MCF 10A (cell line): Measurements from ENCODE around the gene C19orf67. TPM values are rescaled to one million over a fixed set of nuclear protein-coding genes. Genes with fewer than 3 reads are reported as not detected.

Source experiments
- BruUV-seq: library from RNA; stranded (reverse); fragments of 400-500 nt; replicated peaks from 2 replicates; lab custom pipeline; 2021; lab: Mats Ljungman, UMichigan
- CTCF ChIA-PET: fragments of 300-600 bp; sonication (Branson Sonifier 250); formaldehyde crosslinking; extraction: SDS; loops from one replicate; lab custom pipeline; 2021; ENCODE audit warnings: antibody characterized with exemption, inconsistent platforms; lab: Yijun Ruan, JAX
- POLR2A ChIA-PET: fragments of 300-600, 350-650 bp; sonication (Branson Sonifier 250); formaldehyde crosslinking; extraction: SDS; loops from one replicate; lab custom pipeline; 2020; ENCODE audit warnings: antibody characterized with exemption, inconsistent platforms; lab: Yijun Ruan, JAX
- DNase-seq: peaks from one replicate; pipeline ENCODE4 v3.0.0-alpha.2; 2018; ENCODE audit not compliant: unreplicated experiment
- H3K27ac Mint-ChIP-seq: one replicate; pipeline ENCODE4 v1.8.0; 2022; ENCODE audit warnings: mild to moderate bottlenecking, low read depth, mixed read lengths; ENCODE audit not compliant: unreplicated experiment
- H3K27me3 Mint-ChIP-seq: one replicate; pipeline ENCODE4 v1.8.0; 2022; ENCODE audit warnings: mixed read lengths; ENCODE audit not compliant: insufficient read depth, unreplicated experiment
- H3K36me3 Mint-ChIP-seq: one replicate; pipeline ENCODE4 v1.8.0; 2022; ENCODE audit warnings: mild to moderate bottlenecking, moderate library complexity, mixed read lengths; ENCODE audit not compliant: insufficient read depth, unreplicated experiment
- H3K4me1 Mint-ChIP-seq: one replicate; pipeline ENCODE4 v1.8.0; 2022; ENCODE audit warnings: mixed read lengths; ENCODE audit not compliant: insufficient read depth, unreplicated experiment
- H3K4me3 Mint-ChIP-seq: one replicate; pipeline ENCODE4 v1.8.0; 2022; ENCODE audit warnings: mild to moderate bottlenecking, moderate library complexity, mixed read lengths; ENCODE audit not compliant: unreplicated experiment
- H3K9me3 Mint-ChIP-seq: one replicate; pipeline ENCODE4 v1.8.0; 2022; ENCODE audit warnings: mixed read lengths; ENCODE audit not compliant: unreplicated experiment
- intact Hi-C: fragments of 100-400 bp; cut with micrococcal nuclease; formaldehyde crosslinking; loops from 2 replicates; pipeline ENCODE4 v1.14.1; 2022
- total RNA-seq: library from RNA; stranded (reverse); gene quantifications from 2 replicates; pipeline ENCODE4 v1.2.3, GENCODE V29; 2022
- TF ChIP-seq, protein P1 (sequence below): fragments of 200-600 bp; IDR thresholded peaks from one replicate; pipeline ENCODE4 v1.8.0; 2022; ENCODE audit warnings: antibody characterized with exemption, mild to moderate bottlenecking; ENCODE audit not compliant: unreplicated experiment

The C19orf67 gene
- total RNA-seq, 1 experiment from 2014 or later = not detected

DNA sequence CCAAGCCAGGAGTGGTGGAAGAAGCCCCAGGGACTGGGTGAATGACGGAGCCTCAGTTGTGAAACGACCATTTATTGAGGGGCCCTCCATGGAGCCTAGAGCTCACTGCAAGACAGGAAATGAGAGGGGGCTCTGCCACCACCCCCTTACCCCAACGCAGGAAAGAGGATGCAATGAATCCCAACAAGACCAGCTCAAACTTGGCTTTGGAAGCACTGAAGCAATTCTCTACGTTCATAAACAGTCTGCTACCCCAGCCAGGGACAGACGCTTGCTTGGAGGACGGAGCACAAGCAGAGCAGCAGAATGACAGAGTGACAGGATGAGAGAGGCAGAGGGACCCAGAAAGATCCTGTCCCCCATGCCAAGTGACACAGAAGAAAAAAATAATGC lies 30.9 kb upstream of the C19orf67 start:
- Mint-ChIP-seq H3K27me3 (no peaks in the 10 kb centered on the region), H3K36me3 (no peaks in the 10 kb centered on the region)

GRCh38 chr19:14115756-14116155 lies 30.2 kb upstream of the C19orf67 start:
- H3K9me3 Mint-ChIP-seq = no peaks in the 10 kb centered on the region
- no TSS peak for BruUV-seq
- no peaks in the 10 kb centered on the region for H3K27me3 Mint-ChIP-seq
- CTCF ChIA-PET = interaction anchor here (0.6 to 1.7 kb wide), 15 partner anchors 10 to 1054 kb away, joined by 3 to 11 read pairs (median 4); partner anchors contain the start of gene ASF1B
- no peak for DNase-seq
- TF ChIP-seq, protein P1, sequence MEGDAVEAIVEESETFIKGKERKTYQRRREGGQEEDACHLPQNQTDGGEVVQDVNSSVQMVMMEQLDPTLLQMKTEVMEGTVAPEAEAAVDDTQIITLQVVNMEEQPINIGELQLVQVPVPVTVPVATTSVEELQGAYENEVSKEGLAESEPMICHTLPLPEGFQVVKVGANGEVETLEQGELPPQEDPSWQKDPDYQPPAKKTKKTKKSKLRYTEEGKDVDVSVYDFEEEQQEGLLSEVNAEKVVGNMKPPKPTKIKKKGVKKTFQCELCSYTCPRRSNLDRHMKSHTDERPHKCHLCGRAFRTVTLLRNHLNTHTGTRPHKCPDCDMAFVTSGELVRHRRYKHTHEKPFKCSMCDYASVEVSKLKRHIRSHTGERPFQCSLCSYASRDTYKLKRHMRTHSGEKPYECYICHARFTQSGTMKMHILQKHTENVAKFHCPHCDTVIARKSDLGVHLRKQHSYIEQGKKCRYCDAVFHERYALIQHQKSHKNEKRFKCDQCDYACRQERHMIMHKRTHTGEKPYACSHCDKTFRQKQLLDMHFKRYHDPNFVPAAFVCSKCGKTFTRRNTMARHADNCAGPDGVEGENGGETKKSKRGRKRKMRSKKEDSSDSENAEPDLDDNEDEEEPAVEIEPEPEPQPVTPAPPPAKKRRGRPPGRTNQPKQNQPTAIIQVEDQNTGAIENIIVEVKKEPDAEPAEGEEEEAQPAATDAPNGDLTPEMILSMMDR = no peak
- peak overlapping the region; percentile 83 for H3K4me3 Mint-ChIP-seq
- intact Hi-C loops = loop anchor here (5.0 kb wide), 1 partner anchor 33 kb away; no protein-coding TSS in a partner anchor
- POLR2A ChIA-PET = interaction anchor here (1.2 to 1.6 kb wide), 3 partner anchors 14 to 24 kb away, joined by 3 to 4 read pairs (median 3); no protein-coding TSS in a partner anchor
- H3K36me3 Mint-ChIP-seq = no peaks in the 10 kb centered on the region
- H3K4me1 Mint-ChIP-seq = peaks cover 18% of the 10 kb centered on the region
- H3K27ac Mint-ChIP-seq = peak overlapping the region; percentile 12

More for the DNA sequence above, 30.9 kb upstream of the C19orf67 start:
- intact Hi-C loops = loop anchor here (5.0 kb wide), 1 partner anchor 34 kb away; no protein-coding TSS in a partner anchor
- Mint-ChIP-seq H3K4me3 (peak overlapping the region; percentile 83), H3K9me3 (no peaks in the 10 kb centered on the region), H3K27ac (peak overlapping the region; percentile 21), H3K4me1 (peaks cover 18% of the 10 kb centered on the region)
- TF ChIP-seq, protein P1 = no peak
- CTCF ChIA-PET = interaction anchor here (0.6 to 1.7 kb wide), 8 partner anchors 10 to 363 kb away, joined by 3 to 7 read pairs (median 3); no protein-coding TSS in a partner anchor
- POLR2A ChIA-PET = interaction anchor here (0.9 to 1.6 kb wide), 2 partner anchors 22 to 26 kb away, joined by 3 to 4 read pairs; no protein-coding TSS in a partner anchor
- no peak for DNase-seq
- BruUV-seq = no TSS peak

DNA sequence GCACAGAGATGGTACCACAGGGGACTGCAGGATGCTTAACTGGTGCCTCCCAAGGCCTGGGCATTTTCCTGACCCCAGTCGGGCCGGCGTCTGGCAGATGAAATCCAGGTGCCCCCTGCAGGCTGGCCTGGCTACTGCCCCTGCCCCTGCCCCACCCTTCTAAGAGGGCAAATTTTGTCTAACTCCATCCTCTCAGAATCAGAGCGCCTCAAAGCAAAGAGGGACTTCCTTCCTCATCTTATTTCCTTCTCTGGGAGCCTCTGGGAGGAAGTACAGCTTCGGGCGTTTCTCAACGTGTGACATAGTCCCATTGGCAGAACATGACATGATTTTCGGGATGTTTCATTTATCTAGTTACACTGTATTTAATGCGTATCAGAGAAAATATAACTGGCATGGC lies 29.3 kb upstream of the C19orf67 start:
- intact Hi-C loops = loop anchor here (5.0 kb wide), 1 partner anchor 33 kb away; no protein-coding TSS in a partner anchor
- no TSS peak for BruUV-seq
- Mint-ChIP-seq H3K27ac (no peak overlapping the region), H3K27me3 (no peaks in the 10 kb centered on the region), H3K36me3 (no peaks in the 10 kb centered on the region), H3K4me3 (no peak overlapping the region), H3K9me3 (no peaks in the 10 kb centered on the region), H3K4me1 (peaks cover 18% of the 10 kb centered on the region)
- ChIA-PET CTCF (interaction anchor here (0.6 to 1.7 kb wide), 11 partner anchors 16 to 1053 kb away, joined by 3 to 11 read pairs (median 5); partner anchors contain the start of gene ASF1B), POLR2A (interaction anchor here (0.6 to 1.2 kb wide), 4 partner anchors 13 to 267 kb away, joined by 3 read pairs; no protein-coding TSS in a partner anchor)
- TF ChIP-seq, protein P1 = peak; percentile 41
- DNase-seq = peak; percentile 49

DNA sequence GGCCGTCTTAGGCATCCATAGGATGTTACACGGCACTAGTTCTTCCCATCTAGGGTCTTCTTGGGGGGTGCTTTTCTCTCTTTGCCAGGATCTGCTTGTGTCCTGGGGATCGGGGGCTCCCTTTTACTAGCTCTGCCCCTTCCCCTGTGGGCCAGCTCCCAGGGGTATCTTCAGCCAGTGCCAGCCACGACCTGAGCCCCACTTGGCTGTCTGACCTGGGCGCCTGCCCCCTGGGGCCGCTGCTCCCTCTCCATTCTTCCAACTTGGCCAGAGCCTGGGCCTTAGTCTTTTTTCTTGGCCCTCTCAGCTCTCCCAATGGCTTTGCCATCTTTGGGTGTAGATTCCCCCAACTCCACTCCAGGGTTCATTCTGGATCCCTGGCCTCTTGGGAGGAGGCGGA lies 28.9 kb upstream of the C19orf67 start:
- no peak overlapping the region for H3K27ac Mint-ChIP-seq
- H3K27me3 Mint-ChIP-seq = no peaks in the 10 kb centered on the region
- no peak for DNase-seq
- H3K36me3 Mint-ChIP-seq = no peaks in the 10 kb centered on the region
- CTCF ChIA-PET = interaction anchor here (0.6 to 1.7 kb wide), 9 partner anchors 12 to 342 kb away, joined by 3 to 11 read pairs (median 5); partner anchors contain the start of gene ASF1B
- intact Hi-C loops = no loop called here
- no peak overlapping the region for H3K4me3 Mint-ChIP-seq
- peaks cover 18% of the 10 kb centered on the region for H3K4me1 Mint-ChIP-seq
- BruUV-seq = no TSS peak
- POLR2A ChIA-PET = interaction anchor here (0.6 to 1.2 kb wide), 3 partner anchors 23 to 267 kb away, joined by 3 read pairs; no protein-coding TSS in a partner anchor
- TF ChIP-seq, protein P1 = no peak
- no peaks in the 10 kb centered on the region for H3K9me3 Mint-ChIP-seq
